Mucosa of descending colon (tissue), 3 donors: ENCODE measurements around the gene CHD5. TPM values are rescaled to one million over a fixed set of nuclear protein-coding genes. Genes with fewer than 3 reads are reported as not detected.

Source experiments
- ATAC-seq: fragments of 200-7000 bp; cut with Tn5 transposase; one replicate; pipeline ENCODE4 v1.9.1; 2020; ENCODE audit warnings: mild to moderate bottlenecking, moderate library complexity
- DNase-seq, 3 donors: peaks; one replicate each; pipeline ENCODE4 v3.0.0-alpha.2; 2020
- H3K36me3 ChIP-seq: fragments of 200-600 bp; one replicate; pipeline ENCODE4 v1.8.0; 2021; ENCODE audit warnings: low read depth, mild to moderate bottlenecking
- H3K4me1 ChIP-seq: fragments of 200-600 bp; one replicate; pipeline ENCODE4 v1.8.0; 2021; ENCODE audit warnings: low read depth, mild to moderate bottlenecking
- H3K4me3 ChIP-seq: fragments of 200-600 bp; one replicate; pipeline ENCODE4 v1.8.0; 2021; ENCODE audit warnings: mild to moderate bottlenecking
- H3K9me3 ChIP-seq: fragments of 200-600 bp; one replicate; pipeline ENCODE4 v1.8.0; 2021; ENCODE audit warnings: mild to moderate bottlenecking
- intact Hi-C, 2 donors: fragments of 100-400 bp; cut with DNase I in 1 of 2; cut with micrococcal nuclease in 1 of 2; formaldehyde crosslinking; loops; one replicate each; pipeline versions ENCODE4 v1.11.0 to v1.11.1; 2022; cut with DNase I, micrococcal nuclease
- total RNA-seq, 3 donors: library from RNA; stranded (reverse); fragmentation: NEBNext Ultra II Directional in 2 of 3; extraction: Animal tissue kit (Norgen Biotek cat#: 25700) in 2 of 3; gene quantifications; one replicate each; pipeline versions ENCODE4 v1.2.1 to v1.2.4, GENCODE V29; 2021 to 2023
- TF ChIP-seq, protein P1 (sequence below): fragments of 200-600 bp; IDR thresholded peaks from one replicate; pipeline ENCODE4 v1.8.0; 2022; ENCODE audit warnings: antibody characterized with exemption, mild to moderate bottlenecking
- donor health status: DM: no; HTN: no; CAD: no; lungs with moderate emphysema.
- donor health status: DM: no; HTN: no; CAD: no.
- donor health status: DM: no; HTN: yes; CAD: no.

CHD5 gene
- total RNA-seq, 3 donors from 2014 or later, result 0.17 to 2.1 (median 0.22) TPM

DNA sequence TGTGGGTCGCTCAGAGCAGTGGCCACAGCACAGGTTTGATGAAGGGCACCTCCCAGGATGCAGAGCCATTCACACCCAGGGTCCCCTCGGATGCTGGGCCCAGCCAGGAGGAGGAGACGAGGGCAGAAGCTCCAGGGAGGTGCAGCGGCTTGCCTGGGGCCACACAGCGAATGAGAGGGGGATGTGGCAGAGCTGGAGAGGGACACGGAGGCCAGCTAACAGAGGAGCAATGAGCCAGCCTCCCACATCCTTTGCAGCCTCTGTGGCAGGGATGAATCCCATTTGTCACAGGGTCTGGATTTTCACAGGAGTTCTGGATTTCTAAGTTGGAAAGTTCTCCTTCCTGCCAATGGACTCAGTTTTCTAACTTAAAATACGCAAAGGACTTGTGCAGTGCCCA, 35.9 kb downstream of the CHD5 start:
- peaks cover 3% of the 10 kb centered on the region for H3K4me1 ChIP-seq
- DNase-seq, result no peak
- H3K36me3 ChIP-seq, result no peaks in the 10 kb centered on the region
- ATAC-seq, result no peak
- intact Hi-C loops, result no loop called here
- H3K4me3 ChIP-seq, result no peak overlapping the region
- TF ChIP-seq, protein P1, sequence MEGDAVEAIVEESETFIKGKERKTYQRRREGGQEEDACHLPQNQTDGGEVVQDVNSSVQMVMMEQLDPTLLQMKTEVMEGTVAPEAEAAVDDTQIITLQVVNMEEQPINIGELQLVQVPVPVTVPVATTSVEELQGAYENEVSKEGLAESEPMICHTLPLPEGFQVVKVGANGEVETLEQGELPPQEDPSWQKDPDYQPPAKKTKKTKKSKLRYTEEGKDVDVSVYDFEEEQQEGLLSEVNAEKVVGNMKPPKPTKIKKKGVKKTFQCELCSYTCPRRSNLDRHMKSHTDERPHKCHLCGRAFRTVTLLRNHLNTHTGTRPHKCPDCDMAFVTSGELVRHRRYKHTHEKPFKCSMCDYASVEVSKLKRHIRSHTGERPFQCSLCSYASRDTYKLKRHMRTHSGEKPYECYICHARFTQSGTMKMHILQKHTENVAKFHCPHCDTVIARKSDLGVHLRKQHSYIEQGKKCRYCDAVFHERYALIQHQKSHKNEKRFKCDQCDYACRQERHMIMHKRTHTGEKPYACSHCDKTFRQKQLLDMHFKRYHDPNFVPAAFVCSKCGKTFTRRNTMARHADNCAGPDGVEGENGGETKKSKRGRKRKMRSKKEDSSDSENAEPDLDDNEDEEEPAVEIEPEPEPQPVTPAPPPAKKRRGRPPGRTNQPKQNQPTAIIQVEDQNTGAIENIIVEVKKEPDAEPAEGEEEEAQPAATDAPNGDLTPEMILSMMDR, result no peak
- no peaks in the 10 kb centered on the region for H3K9me3 ChIP-seq

- TF ChIP-seq, protein P1, result no peak
Measured at GRCh38 chr1:6143395-6143794, 36.7 kb downstream of the CHD5 start.

DNA sequence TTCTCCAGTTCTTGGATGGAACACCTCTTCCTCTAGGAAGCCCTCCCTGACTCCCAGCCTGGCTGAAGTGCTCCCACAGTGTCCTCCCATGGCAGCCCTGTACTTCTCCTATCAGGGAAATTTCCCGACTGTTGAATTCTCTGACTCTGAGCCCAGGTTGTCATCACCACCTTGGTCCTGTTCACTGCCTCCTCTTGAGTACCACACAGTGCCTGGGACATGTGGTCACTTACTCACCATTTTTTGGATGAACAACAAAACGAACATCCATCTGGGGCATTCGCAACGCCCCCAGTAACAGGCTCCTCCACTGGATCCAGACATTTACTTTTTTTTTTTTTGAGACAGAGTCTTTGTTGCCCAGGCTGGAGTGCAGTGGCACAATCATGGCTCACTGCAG, 37.4 kb downstream of the CHD5 start:
- Histone ChIP-seq H3K4me1 (no peaks in the 10 kb centered on the region), H3K36me3 (no peaks in the 10 kb centered on the region), H3K4me3 (no peak overlapping the region), H3K9me3 (no peaks in the 10 kb centered on the region)
- no peak for ATAC-seq
- intact Hi-C loops, result no loop called here
- DNase-seq, result no peak
- TF ChIP-seq, protein P1, result no peak

More at GRCh38 chr1:6143395-6143794, 36.7 kb downstream of the CHD5 start:
- Histone ChIP-seq H3K36me3 (no peaks in the 10 kb centered on the region), H3K4me3 (no peak overlapping the region), H3K9me3 (no peaks in the 10 kb centered on the region), H3K4me1 (no peaks in the 10 kb centered on the region)
- ATAC-seq, result no peak
- intact Hi-C loops, result no loop called here
- no peak for DNase-seq

DNA sequence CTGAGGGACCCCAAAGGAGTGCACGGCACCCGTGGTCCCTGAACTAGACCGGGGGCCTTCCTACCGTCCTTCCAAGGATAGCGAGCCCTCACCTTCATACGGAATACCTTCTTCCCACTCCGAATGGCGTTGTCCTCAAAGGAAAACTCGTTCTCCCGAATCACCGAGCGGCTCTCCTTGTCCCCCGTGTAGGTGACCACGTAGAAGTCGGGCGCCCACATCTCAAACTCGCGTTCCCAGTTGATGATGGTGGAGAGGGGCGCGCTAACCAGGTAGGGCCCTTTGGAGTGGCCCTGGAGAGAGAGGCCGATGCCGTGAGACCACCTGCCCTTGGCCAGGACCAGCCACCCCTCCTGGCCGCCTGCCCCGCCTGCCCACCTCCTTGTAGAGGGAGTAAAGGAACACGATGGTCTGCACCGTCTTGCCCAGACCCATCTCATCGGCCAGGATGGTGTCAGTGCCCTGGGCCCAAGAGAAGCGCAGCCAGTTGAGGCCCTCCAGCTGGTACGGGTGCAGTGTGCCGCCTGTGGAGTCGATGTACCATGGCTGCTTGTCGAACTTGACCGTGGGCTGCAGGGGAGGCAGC, 38.0 kb downstream of the CHD5 start:
- peak in 1 of 3 donors; percentile 35 for DNase-seq
- Histone ChIP-seq H3K4me1 (no peaks in the 10 kb centered on the region), H3K4me3 (no peak overlapping the region), H3K36me3 (no peaks in the 10 kb centered on the region), H3K9me3 (no peaks in the 10 kb centered on the region)
- TF ChIP-seq, protein P1, result no peak
- intact Hi-C loops, result no loop called here
- ATAC-seq, result no peak

- intact Hi-C loops, result no loop called here
- Histone ChIP-seq H3K9me3 (no peaks in the 10 kb centered on the region), H3K36me3 (no peaks in the 10 kb centered on the region), H3K4me3 (no peak overlapping the region), H3K4me1 (no peaks in the 10 kb centered on the region)
- peak in 1 of 3 donors; percentile 25 for DNase-seq
- ATAC-seq, result peak; percentile 47
- TF ChIP-seq, protein P1, result no peak
Measured at GRCh38 chr1:6141592-6141991, 38.5 kb downstream of the CHD5 start.

DNA sequence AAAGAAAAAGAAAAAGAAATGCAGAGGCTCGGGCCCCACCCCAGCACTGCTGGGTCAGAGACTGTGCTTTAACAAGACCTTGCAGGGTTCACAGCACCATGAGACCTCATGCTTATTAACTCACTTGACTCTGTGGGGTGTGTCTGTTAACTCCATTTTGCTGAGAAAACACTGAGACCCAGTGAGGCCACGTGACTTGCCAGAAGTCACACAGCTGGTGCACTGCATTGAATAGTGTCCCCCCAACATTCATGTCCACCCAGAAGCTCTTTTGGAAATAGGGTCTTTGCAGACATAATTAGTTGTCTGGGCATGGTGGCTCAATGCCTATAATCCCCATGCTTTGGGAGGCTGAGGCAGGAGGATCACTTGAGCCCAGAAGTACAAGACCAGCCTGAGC, 39.7 kb downstream of the CHD5 start:
- DNase-seq (peak in 1 of 3 donors; percentile 4), ATAC-seq (no peak)
- H3K36me3 ChIP-seq, result no peaks in the 10 kb centered on the region
- H3K4me1 ChIP-seq, result no peaks in the 10 kb centered on the region
- TF ChIP-seq, protein P1, result no peak
- H3K9me3 ChIP-seq, result no peaks in the 10 kb centered on the region
- intact Hi-C loops, result no loop called here
- H3K4me3 ChIP-seq, result no peak overlapping the region
